ENCODE measurements around the gene HNRNPA0.

HNRNPA0 gene

DNA sequence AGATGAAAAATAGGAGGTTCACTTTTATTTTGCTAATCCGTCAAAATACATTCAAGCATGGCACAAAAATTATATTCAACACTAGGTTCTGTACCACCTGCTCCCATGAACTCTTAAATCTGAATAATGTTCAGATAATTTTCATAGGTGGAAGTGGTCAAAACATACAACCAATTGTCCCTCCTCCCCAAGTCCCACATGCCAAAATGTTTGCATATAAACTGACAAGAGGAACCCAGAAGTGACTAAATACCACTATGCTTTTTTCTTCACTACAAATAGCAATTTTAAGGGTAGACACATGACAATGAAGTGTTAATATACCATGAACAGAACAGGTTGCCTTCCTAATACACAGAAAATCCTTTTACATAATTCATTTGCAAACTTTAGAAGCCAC lies 3.7 kb downstream of the HNRNPA0 start:
- H3K9ac ChIP-seq (ENCODE audit: insufficient read length), result peak overlapping the region; percentile 31
- no peak overlapping the region for H3K27ac ChIP-seq
- H3K4me3 ChIP-seq, result no peak overlapping the region
- DNase-seq (ENCODE audit: low read depth, low spot score), result no peak
- peaks cover 26% of the 10 kb centered on the region for H3K36me3 ChIP-seq (ENCODE audit: insufficient read depth, low read length)
- H3K9me3 ChIP-seq (ENCODE audit: low read depth, low read length), result no peaks in the 10 kb centered on the region
- TF ChIP-seq POLR2AphosphoS5 (IDR thresholded peaks at IDR 0.05; ENCODE audit: borderline replicate concordance, low read depth, low read length) (no peak), EZH2 (IDR thresholded peaks at IDR 0.05) (no peak), FOXP2 (optimal IDR thresholded peaks at IDR 0.05; ENCODE audit: control extremely low read depth, extremely low read length, insufficient read depth) (no peak)

DNA sequence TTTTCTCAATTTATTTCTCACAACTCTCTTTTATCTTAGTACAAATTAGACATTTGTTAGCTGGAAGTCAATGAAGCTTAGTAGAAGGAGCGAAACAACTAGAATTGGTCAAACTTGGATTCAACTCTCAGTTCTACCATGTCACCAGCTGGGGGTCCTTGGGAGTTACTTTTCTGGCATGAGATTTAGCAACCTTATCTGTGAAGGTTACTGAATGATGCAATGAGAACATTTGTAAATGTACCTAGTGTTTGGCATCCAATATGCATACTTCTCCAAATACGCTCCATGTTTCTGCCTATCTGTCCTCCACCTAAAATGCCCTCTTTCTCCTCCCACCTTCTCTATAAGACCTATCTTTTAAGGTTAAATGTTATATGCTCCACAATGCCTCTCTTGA lies 6.3 kb downstream of the HNRNPA0 start:
- Histone ChIP-seq H3K36me3 (ENCODE audit: insufficient read depth, low read length) (peaks cover 23% of the 10 kb centered on the region), H3K4me3 (no peak overlapping the region), H3K27ac (no peak overlapping the region), H3K9me3 (ENCODE audit: low read depth, low read length) (no peaks in the 10 kb centered on the region), H3K9ac (ENCODE audit: insufficient read length) (no peak overlapping the region)
- DNase-seq (ENCODE audit: low read depth, low spot score), result no peak
- TF ChIP-seq EZH2 (IDR thresholded peaks at IDR 0.05), result no peak
- no peak for TF ChIP-seq FOXP2 (optimal IDR thresholded peaks at IDR 0.05; ENCODE audit: control extremely low read depth, extremely low read length, insufficient read depth)
- TF ChIP-seq POLR2AphosphoS5 (IDR thresholded peaks at IDR 0.05; ENCODE audit: borderline replicate concordance, low read depth, low read length), result no peak; the same call in 1 of the 2 replicates

DNA sequence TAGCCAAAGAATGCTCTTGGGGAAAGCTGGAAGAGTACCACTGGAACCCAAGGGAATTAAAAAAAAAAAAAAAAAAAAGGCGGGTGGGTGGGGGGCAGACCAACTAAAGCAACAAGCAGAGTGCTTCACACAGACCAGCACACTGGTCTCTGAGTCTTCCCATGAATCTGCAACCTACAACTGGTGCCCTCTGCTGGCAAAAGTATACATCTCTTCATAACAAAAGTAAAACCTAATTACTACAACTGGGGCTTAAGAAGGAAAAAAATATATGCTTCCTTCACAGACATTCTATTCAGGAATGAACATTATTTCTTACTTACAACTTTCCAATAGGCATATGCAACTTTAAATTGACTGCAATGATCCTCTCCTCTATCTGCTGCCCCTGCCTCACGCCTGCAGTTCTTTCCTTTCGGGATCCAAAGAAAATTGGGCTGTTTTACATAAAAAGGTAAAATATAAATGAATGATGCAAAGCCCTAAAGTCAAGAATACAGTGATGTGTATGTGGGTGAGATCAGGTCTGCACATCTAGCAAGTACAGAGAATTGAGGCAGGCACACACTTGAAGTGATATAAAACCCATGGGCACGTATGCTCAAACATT lies 11.0 kb downstream of the HNRNPA0 start:
- peak; percentile 57 for DNase-seq (ENCODE audit: low read depth, low spot score)
- Histone ChIP-seq H3K36me3 (ENCODE audit: insufficient read depth, low read length) (no peaks in the 10 kb centered on the region), H3K9ac (ENCODE audit: insufficient read length) (no peak overlapping the region), H3K9me3 (ENCODE audit: low read depth, low read length) (no peaks in the 10 kb centered on the region), H3K27ac (no peak overlapping the region), H3K4me3 (no peak overlapping the region)
- no peak for TF ChIP-seq POLR2AphosphoS5 (IDR thresholded peaks at IDR 0.05; ENCODE audit: borderline replicate concordance, low read depth, low read length)
- TF ChIP-seq FOXP2 (optimal IDR thresholded peaks at IDR 0.05; ENCODE audit: control extremely low read depth, extremely low read length, insufficient read depth), result no peak
- TF ChIP-seq EZH2 (IDR thresholded peaks at IDR 0.05), result no peak

DNA sequence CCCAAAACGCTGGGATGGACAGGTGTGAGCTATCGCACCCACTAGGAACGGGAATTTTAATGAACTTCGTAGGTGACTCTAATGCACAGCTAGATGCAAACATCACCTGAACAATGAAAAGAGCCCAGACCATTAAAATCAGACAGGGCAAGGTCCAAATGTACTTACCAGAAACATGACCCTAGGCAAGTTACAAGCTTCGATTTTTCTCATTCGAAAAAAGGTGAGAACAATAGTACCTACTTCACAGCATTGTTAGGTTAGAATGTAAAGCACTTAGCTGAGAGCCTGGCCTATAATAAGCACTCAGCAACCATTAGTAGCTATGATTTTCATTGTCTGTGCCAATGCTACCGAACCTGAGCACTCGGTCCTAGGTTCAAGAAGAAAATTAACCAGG lies 12.4 kb downstream of the HNRNPA0 start:
- DNase-seq (ENCODE audit: low read depth, low spot score), result no peak

DNA sequence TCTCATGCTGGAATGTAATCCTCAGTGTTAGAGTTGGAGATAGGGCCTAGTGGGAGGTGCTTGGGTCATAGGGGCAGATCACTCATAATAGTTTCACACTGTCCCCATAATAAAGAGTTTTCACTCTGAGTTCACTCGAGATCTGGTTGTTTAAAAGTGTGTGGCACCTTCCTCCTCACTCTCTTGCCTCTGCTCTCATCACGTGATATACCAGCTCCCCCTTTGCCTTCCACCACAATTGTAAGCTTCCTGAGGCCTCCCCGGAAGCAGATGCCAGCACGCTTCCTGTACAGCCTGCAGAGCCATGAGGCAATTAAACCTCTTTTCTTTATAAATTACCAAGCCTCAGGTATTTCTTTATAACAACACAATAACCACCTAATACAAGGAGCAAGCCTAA lies 14.4 kb downstream of the HNRNPA0 start:
- no peaks in the 10 kb centered on the region for H3K36me3 ChIP-seq (ENCODE audit: insufficient read depth, low read length)
- H3K9ac ChIP-seq (ENCODE audit: insufficient read length), result no peak overlapping the region
- no peak overlapping the region for H3K4me3 ChIP-seq
- no peak overlapping the region for H3K27ac ChIP-seq
- TF ChIP-seq POLR2AphosphoS5 (IDR thresholded peaks at IDR 0.05; ENCODE audit: borderline replicate concordance, low read depth, low read length) (no peak), EZH2 (IDR thresholded peaks at IDR 0.05) (no peak)
- H3K9me3 ChIP-seq (ENCODE audit: low read depth, low read length), result no peaks in the 10 kb centered on the region
- no peak for DNase-seq (ENCODE audit: low read depth, low spot score)

More for the DNA sequence above, 12.4 kb downstream of the HNRNPA0 start:
- Histone ChIP-seq H3K9ac (ENCODE audit: insufficient read length) (no peak overlapping the region), H3K36me3 (ENCODE audit: insufficient read depth, low read length) (no peaks in the 10 kb centered on the region), H3K4me3 (no peak overlapping the region), H3K9me3 (ENCODE audit: low read depth, low read length) (no peaks in the 10 kb centered on the region), H3K27ac (no peak overlapping the region)
- no peak for TF ChIP-seq POLR2AphosphoS5 (IDR thresholded peaks at IDR 0.05; ENCODE audit: borderline replicate concordance, low read depth, low read length)
- TF ChIP-seq FOXP2 (optimal IDR thresholded peaks at IDR 0.05; ENCODE audit: control extremely low read depth, extremely low read length, insufficient read depth), result no peak
- TF ChIP-seq EZH2 (IDR thresholded peaks at IDR 0.05), result no peak

DNA sequence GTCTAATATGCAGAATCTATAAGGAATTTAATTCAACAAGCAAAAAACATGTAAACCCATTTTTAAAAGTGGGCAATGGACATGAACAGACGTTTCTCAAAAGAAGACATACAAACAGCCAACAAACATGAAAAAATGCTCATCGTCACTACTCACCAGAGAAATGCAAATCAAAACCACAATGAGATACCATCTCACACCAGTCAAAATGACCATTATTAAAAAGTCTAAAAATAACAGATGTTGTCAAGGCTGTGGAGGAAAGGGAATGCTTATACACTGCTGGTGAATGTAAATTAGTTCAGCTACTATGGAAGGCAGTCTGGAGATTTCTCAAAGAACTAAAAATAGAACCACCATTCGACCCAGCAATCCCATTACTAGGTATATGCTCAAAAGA lies 15.2 kb downstream of the HNRNPA0 start:
- no peak for DNase-seq (ENCODE audit: low read depth, low spot score)
- no peak for TF ChIP-seq EZH2 (IDR thresholded peaks at IDR 0.05)
- TF ChIP-seq FOXP2 (optimal IDR thresholded peaks at IDR 0.05; ENCODE audit: control extremely low read depth, extremely low read length, insufficient read depth), result no peak
- TF ChIP-seq POLR2AphosphoS5 (IDR thresholded peaks at IDR 0.05; ENCODE audit: borderline replicate concordance, low read depth, low read length), result no peak
- Histone ChIP-seq H3K9ac (ENCODE audit: insufficient read length) (no peak overlapping the region), H3K27ac (no peak overlapping the region), H3K9me3 (ENCODE audit: low read depth, low read length) (no peaks in the 10 kb centered on the region), H3K4me3 (no peak overlapping the region), H3K36me3 (ENCODE audit: insufficient read depth, low read length) (no peaks in the 10 kb centered on the region)

DNA sequence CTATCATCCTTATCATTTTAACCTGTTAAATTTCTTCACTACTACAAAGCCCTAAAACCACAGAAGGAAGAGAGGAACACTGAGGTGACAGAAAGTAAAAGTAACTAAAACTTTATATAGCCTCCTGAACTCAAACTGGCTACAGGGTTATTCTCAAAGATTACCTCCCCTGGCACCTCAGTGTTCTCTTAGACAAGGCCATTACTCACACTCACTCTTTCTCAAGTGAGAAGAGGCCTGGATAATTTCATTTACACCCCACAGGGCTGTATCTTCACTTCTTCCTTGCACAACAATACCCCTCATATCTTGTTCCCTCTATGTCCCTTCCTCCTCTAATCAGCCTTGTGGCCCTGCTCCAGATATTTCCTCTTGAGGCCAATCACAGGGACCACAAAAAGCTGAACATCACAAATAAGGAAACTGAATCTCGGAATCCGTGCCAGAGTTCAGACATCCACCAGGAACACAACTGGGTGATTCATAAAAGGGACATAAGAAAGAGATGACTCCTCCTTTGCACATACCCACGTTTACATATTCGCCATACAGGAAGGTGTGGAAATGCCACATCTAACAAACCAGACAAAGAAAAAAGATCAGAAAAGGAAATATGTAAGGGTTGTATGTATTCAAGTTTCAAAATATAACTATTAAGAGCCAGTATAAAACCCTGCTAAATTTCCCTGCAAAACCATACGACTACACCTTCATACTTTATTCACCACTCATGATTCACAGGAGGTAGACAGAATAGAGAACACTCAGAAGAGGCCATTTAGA lies 16.6 kb downstream of the HNRNPA0 start:
- Histone ChIP-seq H3K27ac (no peak overlapping the region), H3K9ac (ENCODE audit: insufficient read length) (no peak overlapping the region), H3K4me3 (no peak overlapping the region), H3K36me3 (ENCODE audit: insufficient read depth, low read length) (no peaks in the 10 kb centered on the region), H3K9me3 (ENCODE audit: low read depth, low read length) (no peaks in the 10 kb centered on the region)
- DNase-seq (ENCODE audit: low read depth, low spot score), result no peak
- TF ChIP-seq POLR2AphosphoS5 (IDR thresholded peaks at IDR 0.05; ENCODE audit: borderline replicate concordance, low read depth, low read length) (no peak), FOXP2 (optimal IDR thresholded peaks at IDR 0.05; ENCODE audit: control extremely low read depth, extremely low read length, insufficient read depth) (no peak), EZH2 (IDR thresholded peaks at IDR 0.05) (no peak)

DNA sequence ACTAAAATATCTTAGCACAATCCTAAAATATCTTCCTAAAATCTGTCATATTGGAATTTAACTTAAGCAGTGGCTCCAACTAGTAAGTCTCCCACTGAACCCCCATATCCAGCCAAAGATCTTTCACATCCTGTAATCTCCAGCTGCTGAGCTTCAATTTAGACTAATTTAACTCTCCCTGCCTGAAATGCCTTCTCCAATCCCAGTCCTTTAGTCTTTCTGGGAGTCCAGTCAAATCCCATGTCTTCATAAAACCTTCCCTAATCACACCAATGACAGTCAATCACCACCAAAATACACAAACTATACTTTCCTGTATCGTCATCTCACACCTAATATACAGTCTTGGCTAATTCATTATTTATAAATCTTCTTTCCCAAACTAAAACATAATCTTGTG lies 17.7 kb downstream of the HNRNPA0 start:
- H3K36me3 ChIP-seq (ENCODE audit: insufficient read depth, low read length), result no peaks in the 10 kb centered on the region
- H3K9ac ChIP-seq (ENCODE audit: insufficient read length), result no peak overlapping the region
- H3K4me3 ChIP-seq, result no peak overlapping the region
- H3K9me3 ChIP-seq (ENCODE audit: low read depth, low read length), result no peaks in the 10 kb centered on the region
- DNase-seq (ENCODE audit: low read depth, low spot score), result no peak
- H3K27ac ChIP-seq, result no peak overlapping the region
- TF ChIP-seq FOXP2 (optimal IDR thresholded peaks at IDR 0.05; ENCODE audit: control extremely low read depth, extremely low read length, insufficient read depth), result no peak
- no peak for TF ChIP-seq EZH2 (IDR thresholded peaks at IDR 0.05)
- TF ChIP-seq POLR2AphosphoS5 (IDR thresholded peaks at IDR 0.05; ENCODE audit: borderline replicate concordance, low read depth, low read length), result no peak

Data from SK-N-MC (cell line).